Measurements from ENCODE around the gene IL13RA1. TPM values are rescaled to one million over a fixed set of nuclear protein-coding genes. Genes with fewer than 3 reads are reported as not detected.
A peak's percentile ranks its signal among the peaks of the same experiment; 100 is the strongest.

IL13RA1 gene
- total RNA-seq, 4 donors from 2014 or later, result 13.9 to 89.6 (median 70.2) TPM

DNA sequence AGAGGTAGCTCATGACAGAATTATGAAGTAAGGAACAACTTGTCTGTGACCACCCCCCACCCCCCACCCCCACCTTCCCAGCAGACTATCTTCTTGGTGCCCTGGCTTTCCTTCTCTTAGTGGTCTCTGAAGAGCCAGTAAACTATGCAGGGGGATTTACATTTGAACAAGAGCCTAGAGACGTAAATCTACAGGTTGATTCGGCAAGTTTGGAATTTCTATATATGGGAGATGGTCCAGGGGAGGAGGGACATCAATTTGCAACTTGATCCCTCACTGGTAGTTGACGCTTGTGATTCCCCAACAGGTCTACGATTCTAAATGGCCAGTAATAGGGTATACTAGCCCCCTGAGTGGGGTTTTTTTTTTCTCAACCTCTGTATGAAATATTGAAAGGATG, 36.7 kb downstream of the IL13RA1 start:
- Histone ChIP-seq H3K4me1 (no peaks in the 10 kb centered on the region), H3K27ac (no peak overlapping the region), H3K36me3 (no peaks in the 10 kb centered on the region), H3K9me3 (no peaks in the 10 kb centered on the region), H3K4me3 (no peak overlapping the region), H3K27me3 (no peaks in the 10 kb centered on the region)
- in situ Hi-C loops (cut with MboI; ENCODE audit: low pct_ligation_motif_present in 1 of 4, low pct_unique_long_range_greater_than_20kb in 1 of 4, low sequenced_read_pairs in 3 of 4), result no loop called here
- no peak for TF ChIP-seq EP300 (IDR thresholded peaks at IDR 0.05; ENCODE audit: low read depth)
- TF ChIP-seq POLR2AphosphoS5 (IDR thresholded peaks at IDR 0.05), result no peak
- no peak for TF ChIP-seq CTCF (IDR thresholded peaks at IDR 0.05)
- no peak for TF ChIP-seq POLR2A (IDR thresholded peaks at IDR 0.05)
- 64% methylated on average over 4 of the region's 4 CpGs; no CpG with 5 or more reads in 1 of the 2 donors for WGBS, 2 donors (ENCODE audit: low coverage in 1 of 2)
- DNase-seq, result no peak
- intact Hi-C loops (cut with DNase I; ENCODE audit: low total_unique reads), result no loop called here

DNA sequence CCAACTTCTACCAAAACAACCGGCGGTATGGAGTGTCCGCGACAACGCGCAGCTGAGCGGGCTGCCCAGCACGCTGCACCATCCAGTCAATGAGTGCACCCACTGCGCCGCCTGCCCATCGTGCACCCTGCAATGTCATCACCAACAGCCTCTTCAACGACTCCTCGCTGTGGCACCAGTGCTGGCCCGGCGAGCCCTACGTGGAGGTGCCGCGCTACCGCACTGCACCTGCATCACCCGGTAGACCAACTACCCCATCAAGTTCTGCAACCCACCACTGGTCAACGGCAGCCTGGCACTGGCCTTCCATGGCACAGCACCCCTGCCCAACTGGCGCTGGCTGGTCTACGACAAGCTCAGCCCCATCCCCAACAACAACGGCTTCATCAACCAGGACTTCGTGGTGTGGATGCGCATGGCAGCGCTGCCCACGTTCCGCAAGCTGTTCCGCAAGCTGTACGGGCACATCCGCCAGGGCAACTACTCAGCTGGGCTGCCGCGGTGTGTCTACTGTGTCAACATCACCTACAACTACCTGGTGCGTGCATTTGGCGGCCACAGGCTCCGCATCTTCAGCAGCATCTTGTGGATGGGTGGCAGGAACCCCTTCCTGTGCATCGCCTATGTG, 42.8 kb downstream of the IL13RA1 start:
- Histone ChIP-seq H3K4me1 (peaks cover 0 to 5% (median 2%) of the 10 kb centered on the region in 4 donors), H3K36me3 (no peaks in the 10 kb centered on the region), H3K9me3 (no peaks in the 10 kb centered on the region), H3K27ac (no peak overlapping the region), H3K27me3 (no peaks in the 10 kb centered on the region), H3K4me3 (no peak overlapping the region)
- 96% methylated on average over 38 of the region's 38 CpGs; no CpG with 5 or more reads in 1 of the 2 donors for WGBS, 2 donors (ENCODE audit: low coverage in 1 of 2)
- in situ Hi-C loops (cut with MboI; ENCODE audit: low pct_ligation_motif_present in 1 of 4, low pct_unique_long_range_greater_than_20kb in 1 of 4, low sequenced_read_pairs in 3 of 4) (no loop called here), intact Hi-C loops (cut with DNase I; ENCODE audit: low total_unique reads) (no loop called here)
- no peak for TF ChIP-seq EP300 (IDR thresholded peaks at IDR 0.05; ENCODE audit: low read depth)
- no peak for TF ChIP-seq CTCF (IDR thresholded peaks at IDR 0.05)
- no peak for DNase-seq

DNA sequence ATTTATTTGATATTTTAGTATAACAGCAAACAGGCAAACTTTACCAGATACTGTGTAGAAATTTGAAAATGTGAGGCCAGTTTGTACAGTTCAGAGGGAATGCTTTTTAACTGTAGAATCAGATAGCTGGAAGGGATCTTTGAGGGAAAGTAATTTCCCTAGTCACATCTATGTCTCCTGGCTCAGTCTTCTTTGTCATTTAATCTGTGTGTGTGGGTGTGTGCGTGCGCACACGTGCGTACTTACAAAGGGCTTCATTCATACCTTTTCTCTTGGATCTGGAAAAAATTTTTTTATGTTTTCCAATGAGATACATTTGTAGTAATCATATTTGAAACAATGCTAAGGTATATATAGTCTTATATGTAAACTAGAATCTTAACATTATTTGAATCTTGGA, 44.6 kb downstream of the IL13RA1 start:
- TF ChIP-seq CTCF (IDR thresholded peaks at IDR 0.05) (no peak), POLR2AphosphoS5 (IDR thresholded peaks at IDR 0.05) (no peak), EP300 (IDR thresholded peaks at IDR 0.05; ENCODE audit: low read depth) (no peak), POLR2A (IDR thresholded peaks at IDR 0.05) (no peak)
- WGBS, 2 donors (ENCODE audit: low coverage in 1 of 2), result 82% methylated on average over 4 of the region's 4 CpGs; no CpG with 5 or more reads in 1 of the 2 donors
- no peaks in the 10 kb centered on the region for H3K36me3 ChIP-seq
- H3K4me1 ChIP-seq, result peaks cover 0 to 5% (median 2%) of the 10 kb centered on the region in 4 donors
- intact Hi-C loops (cut with DNase I; ENCODE audit: low total_unique reads), result no loop called here
- no peak for DNase-seq
- in situ Hi-C loops (cut with MboI; ENCODE audit: low pct_ligation_motif_present in 1 of 4, low pct_unique_long_range_greater_than_20kb in 1 of 4, low sequenced_read_pairs in 3 of 4), result no loop called here
- H3K9me3 ChIP-seq, result no peaks in the 10 kb centered on the region
- no peaks in the 10 kb centered on the region for H3K27me3 ChIP-seq
- H3K27ac ChIP-seq, result no peak overlapping the region
- H3K4me3 ChIP-seq, result no peak overlapping the region

GRCh38 chrX:118773782-118774181, 46.4 kb downstream of the IL13RA1 start:
- WGBS, 2 donors (ENCODE audit: low coverage in 1 of 2), result 45 to 65% methylated on average over 3 to 5 of the region's 5 CpGs
- Histone ChIP-seq H3K27ac (peak overlapping the region; percentile 54 to 66 (median 60)), H3K9me3 (no peaks in the 10 kb centered on the region), H3K36me3 (no peaks in the 10 kb centered on the region), H3K4me3 (no peak overlapping the region), H3K27me3 (no peaks in the 10 kb centered on the region), H3K4me1 (peaks cover 0 to 5% (median 2%) of the 10 kb centered on the region in 4 donors)
- peak; percentile 56 for DNase-seq
- intact Hi-C loops (cut with DNase I; ENCODE audit: low total_unique reads), result no loop called here
- no peak for TF ChIP-seq CTCF (IDR thresholded peaks at IDR 0.05)
- peak in 1 of 3 donors; percentile 28 for TF ChIP-seq POLR2AphosphoS5 (IDR thresholded peaks at IDR 0.05)
- TF ChIP-seq POLR2A (IDR thresholded peaks at IDR 0.05), result no peak
- no peak for TF ChIP-seq EP300 (IDR thresholded peaks at IDR 0.05; ENCODE audit: low read depth)
- in situ Hi-C loops (cut with MboI; ENCODE audit: low pct_ligation_motif_present in 1 of 4, low pct_unique_long_range_greater_than_20kb in 1 of 4, low sequenced_read_pairs in 3 of 4), result no loop called here
